NOMO-1 treated with DMSO at 0.1 percent for 48 hours (cell line): ENCODE results near the gene CCDC110.
A peak's percentile ranks its signal among the peaks of the same experiment; 100 is the strongest.

Source experiments
- DNase-seq: peaks from one replicate; lab custom pipeline; 2025; ENCODE audit not compliant: unreplicated experiment; lab: John Stamatoyannopoulos, UW

Gene CCDC110

GRCh38 chr4:185473247-185473646 is 1.7 kb upstream of the CCDC110 start:
- no peak for DNase-seq

GRCh38 chr4:185472103-185472542 is 590 bp upstream of the CCDC110 start:
- no peak for DNase-seq

- DNase-seq: peak; percentile 9
These were observed 885 bp downstream of the CCDC110 start for GRCh38 chr4:185470501-185471195.

DNA sequence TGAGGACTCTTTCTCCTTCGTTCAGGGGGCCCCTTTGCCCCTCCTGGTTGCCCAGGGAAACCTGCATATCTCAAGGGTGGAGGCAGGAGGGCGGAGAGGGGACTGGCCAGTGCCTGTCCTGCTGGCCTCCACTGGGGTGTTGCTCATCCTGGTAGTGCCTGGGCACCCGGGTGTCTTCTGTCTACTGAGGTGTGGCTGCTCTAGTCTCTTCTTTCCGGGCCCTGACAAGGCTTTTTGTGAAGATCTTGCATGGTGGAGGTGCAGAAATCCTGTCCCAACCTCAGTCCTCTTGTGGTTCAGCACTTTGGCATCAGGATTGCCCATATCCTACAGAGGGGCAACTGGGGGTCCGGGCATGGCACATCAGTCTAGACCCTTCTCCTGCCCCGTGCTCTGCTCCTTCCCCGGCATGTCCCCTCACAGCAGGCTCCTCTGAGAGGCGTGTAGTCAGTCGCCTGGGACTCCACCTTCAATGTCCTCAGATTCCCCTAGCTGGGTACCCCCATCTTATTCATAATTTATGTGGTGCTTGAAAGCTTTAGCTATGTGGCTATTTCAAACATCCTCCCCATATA is 1.9 kb downstream of the CCDC110 start:
- no peak for DNase-seq

GRCh38 chr4:185468999-185469398 is 2.5 kb downstream of the CCDC110 start:
- no peak for DNase-seq

GRCh38 chr4:185467991-185468390 is 3.5 kb downstream of the CCDC110 start:
- DNase-seq: no peak

- DNase-seq: no peak
These were observed 4.4 kb downstream of the CCDC110 start for GRCh38 chr4:185467101-185467500.

DNA sequence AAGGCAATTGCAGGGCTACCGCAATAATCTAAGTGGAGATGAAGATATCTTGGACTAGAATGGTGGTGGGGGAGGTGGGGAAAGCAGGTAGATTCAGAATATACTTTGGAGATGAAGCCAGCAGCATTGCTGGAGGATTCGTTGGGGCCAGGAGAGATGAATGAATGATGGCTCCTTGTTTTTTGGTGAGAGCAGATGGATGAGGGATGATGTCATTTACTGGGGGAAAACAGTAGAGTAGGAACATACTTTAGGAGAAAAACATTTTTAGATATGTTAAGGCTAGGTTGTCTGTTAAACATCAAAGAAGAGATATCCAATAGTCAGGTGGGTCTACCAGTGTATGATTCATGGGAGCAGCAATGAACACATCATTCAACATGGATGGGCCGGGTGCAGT is 5.8 kb downstream of the CCDC110 start:
- no peak for DNase-seq

DNA sequence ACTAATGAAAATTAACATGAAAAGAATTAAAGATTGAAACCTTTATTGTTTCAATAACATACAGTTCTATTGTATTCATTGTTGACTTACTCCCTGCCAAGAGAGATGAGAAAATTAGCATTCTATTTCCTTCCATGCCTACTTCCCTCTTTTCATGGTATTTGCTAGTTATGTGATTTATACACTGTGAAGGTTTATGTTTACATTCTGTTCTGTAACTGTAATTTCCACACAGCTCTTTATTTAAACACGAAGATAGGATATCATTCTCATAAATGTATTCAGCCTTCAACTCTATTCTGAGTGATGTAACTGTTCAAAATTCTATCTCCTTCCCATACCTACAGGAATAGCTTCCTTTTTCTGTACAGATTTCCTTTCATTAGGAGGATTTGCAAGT is 6.6 kb downstream of the CCDC110 start:
- no peak for DNase-seq

GRCh38 chr4:185464183-185464582 is 7.3 kb downstream of the CCDC110 start:
- no peak for DNase-seq

DNA sequence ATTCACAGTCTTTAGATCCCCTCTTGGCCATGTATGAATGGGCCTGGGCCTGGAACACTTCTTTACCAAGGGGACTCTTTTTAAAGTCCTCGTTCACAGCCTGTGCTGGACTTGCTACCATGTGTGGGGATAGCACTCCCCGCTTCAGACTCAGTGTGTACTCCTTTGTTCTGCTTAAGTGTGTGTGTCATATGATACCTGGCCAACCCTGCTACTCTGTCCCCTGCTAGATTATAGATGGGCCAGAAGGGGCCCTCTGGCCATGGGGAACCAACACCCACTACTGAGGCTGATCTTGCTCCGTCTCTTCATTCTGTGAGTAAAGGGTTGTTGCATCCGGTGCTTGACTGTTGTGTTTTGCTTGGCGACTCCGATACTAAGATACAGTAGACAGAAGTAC is 8.0 kb downstream of the CCDC110 start:
- no peak for DNase-seq

DNA sequence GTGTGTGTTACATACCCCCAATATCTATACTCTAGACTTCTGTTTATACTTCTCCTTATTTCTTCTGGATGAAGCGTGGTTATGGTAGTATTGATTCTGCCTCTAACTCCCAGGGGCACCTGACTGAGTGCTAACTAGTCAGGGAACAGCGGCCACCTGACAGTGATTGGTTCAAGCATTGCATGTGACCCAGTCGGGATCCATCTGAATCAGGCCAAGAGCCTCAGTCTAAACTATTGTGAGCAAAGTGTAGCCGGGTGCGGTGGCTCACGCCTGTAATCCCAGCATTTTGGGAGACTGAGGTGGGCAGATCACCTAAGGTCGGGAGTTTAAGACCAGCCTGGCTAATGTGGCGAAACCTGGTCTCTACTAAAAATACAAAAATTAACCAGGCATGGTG is 10.0 kb downstream of the CCDC110 start:
- DNase-seq: no peak

DNA sequence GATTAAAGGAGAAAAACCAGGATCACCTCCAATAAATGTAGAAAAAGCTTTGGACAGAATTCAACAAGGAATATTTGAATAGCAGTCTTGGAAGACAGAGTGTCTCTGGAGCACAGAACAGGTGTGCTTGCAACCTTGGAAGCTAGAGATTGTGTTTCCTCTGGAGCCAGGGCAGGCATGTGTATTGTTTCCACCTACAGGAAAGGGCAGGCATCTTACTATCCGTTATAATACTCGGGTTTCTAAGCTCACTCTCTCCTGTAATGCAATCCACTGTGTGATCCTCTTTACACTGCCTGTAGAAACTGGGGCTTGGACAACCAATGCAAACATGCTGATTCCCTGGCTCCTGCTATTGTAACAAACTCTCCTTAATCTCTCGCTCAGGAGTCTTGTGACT is 14.4 kb downstream of the CCDC110 start:
- DNase-seq: no peak

DNA sequence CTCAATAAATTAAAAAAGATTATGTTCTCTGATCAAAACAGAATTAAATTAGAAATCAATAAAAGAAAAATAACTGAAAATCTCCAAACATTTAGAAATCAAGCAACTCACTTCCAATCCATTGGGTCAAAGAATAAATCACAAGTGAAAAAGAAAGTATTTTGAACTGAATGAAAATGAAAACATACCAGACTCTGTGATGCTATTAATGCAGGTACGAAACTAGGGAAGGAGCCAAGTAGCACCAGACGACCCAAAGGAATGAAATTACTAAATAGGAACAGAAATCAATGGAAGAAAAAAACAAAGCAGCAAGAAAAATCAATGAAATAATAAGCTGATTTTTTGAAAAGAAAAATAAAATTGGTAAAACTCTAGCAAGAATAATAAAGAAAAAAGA is 15.4 kb downstream of the CCDC110 start:
- no peak for DNase-seq

DNA sequence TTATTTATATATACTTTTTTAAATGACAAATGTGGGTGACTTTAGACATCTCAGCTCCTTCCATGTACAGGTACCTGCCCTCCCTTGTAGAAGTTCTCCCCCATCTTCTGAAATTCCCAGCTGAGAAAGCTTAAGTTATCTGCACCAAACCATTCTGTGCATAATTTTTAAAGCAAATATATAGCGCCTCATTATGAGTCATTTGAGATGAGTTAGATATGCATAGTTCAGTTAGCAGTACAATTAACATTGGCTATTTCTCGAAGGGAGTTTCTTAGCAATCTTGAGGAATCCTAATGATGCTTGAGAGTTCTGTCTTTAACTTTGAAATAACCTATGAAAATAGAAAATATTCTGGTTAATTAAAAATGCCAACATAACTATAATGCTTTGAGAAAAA is 26.3 kb downstream of the CCDC110 start:
- no peak for DNase-seq

DNA sequence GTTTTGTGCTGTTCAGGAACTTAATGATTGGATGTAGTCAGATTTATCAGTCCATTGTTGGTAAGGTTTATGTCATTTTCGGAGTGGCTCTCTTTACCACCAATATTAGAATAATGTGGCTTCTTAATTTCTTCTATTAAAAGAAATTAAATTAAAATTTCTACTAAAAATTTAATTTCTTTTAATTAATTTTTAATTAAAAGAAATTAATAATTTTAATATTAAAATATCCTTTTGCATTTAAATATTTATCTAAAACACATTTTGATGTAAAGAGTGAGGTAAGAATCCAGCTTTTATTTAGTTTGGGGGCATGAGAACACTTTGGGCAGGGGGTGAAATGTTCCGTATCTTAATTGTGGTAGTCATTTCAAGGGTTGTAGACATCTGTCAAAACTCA is 30.1 kb downstream of the CCDC110 start:
- DNase-seq: no peak

DNA sequence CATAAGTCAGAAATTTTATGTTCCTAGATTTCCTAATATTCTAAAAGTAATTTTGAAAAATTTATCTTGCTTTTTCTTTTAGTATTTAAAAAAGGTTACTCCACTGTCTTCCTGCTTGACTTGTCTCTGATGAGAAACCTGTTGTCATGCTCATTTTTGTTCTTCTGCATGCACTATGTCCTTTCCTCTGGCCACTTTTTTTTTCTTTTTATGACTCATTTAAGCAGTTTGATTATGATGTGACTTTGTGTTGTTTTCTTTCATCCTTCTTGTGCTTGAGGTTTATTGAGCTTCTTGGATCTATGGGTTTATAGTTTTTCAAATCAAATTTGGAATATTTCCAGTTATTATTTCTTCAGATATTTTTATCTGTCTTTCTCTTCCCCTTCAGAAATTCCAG is 33.7 kb downstream of the CCDC110 start:
- DNase-seq: no peak

- DNase-seq: no peak
These were observed 36.1 kb downstream of the CCDC110 start for GRCh38 chr4:185435466-185435865.

- DNase-seq: no peak
These were observed 41.9 kb downstream of the CCDC110 start for GRCh38 chr4:185429660-185430059.

DNA sequence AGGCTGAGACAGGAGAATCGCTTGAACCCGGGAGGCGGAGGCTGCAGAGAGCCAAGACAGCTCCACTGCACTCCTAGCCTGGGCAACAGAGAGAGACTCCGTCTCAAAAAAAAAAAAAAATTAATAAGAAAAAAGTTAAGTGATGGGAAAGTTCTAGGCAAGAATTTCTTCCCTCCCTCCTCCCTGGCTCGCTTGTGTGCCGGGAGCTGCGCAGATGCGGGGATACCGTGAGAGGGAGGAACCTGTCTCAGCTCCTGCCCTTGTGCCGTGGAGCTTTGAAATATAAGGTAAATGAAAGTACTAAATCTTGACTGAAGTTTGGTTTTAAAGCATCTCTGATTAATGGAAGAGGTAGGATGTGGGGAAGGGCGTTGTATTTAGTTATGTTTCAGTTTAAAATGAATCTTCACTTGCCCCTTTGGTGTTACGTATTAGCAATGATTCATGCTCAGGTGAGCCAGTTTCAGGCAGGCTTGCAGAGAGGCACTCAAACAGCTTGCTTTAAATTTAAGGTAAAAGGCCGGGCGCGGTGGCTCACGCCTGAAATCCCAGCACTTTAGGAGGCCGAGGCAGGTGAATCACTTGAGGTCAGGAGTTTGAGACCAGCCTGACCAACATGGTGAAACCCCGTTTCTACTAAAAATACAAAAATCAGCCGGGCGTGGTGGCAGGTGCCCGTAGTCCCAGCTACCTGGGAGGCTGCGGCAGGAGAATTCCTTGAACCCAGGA is 44.4 kb downstream of the CCDC110 start:
- DNase-seq: no peak

GRCh38 chr4:185425647-185426352 is 45.7 kb downstream of the CCDC110 start, which contains the start of gene UFSP2:
Gene UFSP2, minus strand, starts transcription at chr4:185425964. Its CDS starts 96 bp downstream, at chr4:185425868.
- peak; percentile 81 for DNase-seq
